ENCODE results near the gene TMCC2.

Gene TMCC2

GRCh38 chr1:205304046-205304694 is 76.4 kb downstream of the TMCC2 start:
- Histone ChIP-seq H3K27ac (ENCODE audit: low read depth, low read length) (peak overlapping the region; percentile 51), H3K27me3 (ENCODE audit: insufficient read depth, low read length) (no peaks in the 10 kb centered on the region), H3K4me3 (ENCODE audit: low read depth, low read length) (no peak overlapping the region), H3K79me2 (ENCODE audit: control insufficient read depth, insufficient read depth, low read length, unreplicated experiment) (no peaks in the 10 kb centered on the region), H3K36me3 (ENCODE audit: insufficient read depth, low read length) (peaks cover 12% of the 10 kb centered on the region; the same call in 1 of the 2 replicates), H2AFZ (ENCODE audit: low read length, unreplicated experiment) (no peak overlapping the region), H3K4me1 (ENCODE audit: control insufficient read depth, insufficient read depth, low read length, unreplicated experiment) (peaks cover 34% of the 10 kb centered on the region)

GRCh38 chr1:205304695-205305070 is 76.9 kb downstream of the TMCC2 start:
- Histone ChIP-seq H3K79me2 (ENCODE audit: control insufficient read depth, insufficient read depth, low read length, unreplicated experiment) (no peaks in the 10 kb centered on the region), H3K4me3 (ENCODE audit: low read depth, low read length) (no peak overlapping the region), H3K27me3 (ENCODE audit: insufficient read depth, low read length) (no peaks in the 10 kb centered on the region), H3K4me1 (ENCODE audit: control insufficient read depth, insufficient read depth, low read length, unreplicated experiment) (peaks cover 34% of the 10 kb centered on the region), H3K27ac (ENCODE audit: low read depth, low read length) (peak overlapping the region; percentile 51), H3K36me3 (ENCODE audit: insufficient read depth, low read length) (peaks cover 16% of the 10 kb centered on the region; the same call in 1 of the 2 replicates), H2AFZ (ENCODE audit: low read length, unreplicated experiment) (no peak overlapping the region)

GRCh38 chr1:205306929-205307566 is 79.3 kb downstream of the TMCC2 start:
- H3K36me3 ChIP-seq (ENCODE audit: insufficient read depth, low read length): peaks cover 33% of the 10 kb centered on the region; the same call in 1 of the 2 replicates
- H3K4me1 ChIP-seq (ENCODE audit: control insufficient read depth, insufficient read depth, low read length, unreplicated experiment): peaks cover 16% of the 10 kb centered on the region
- H3K4me3 ChIP-seq (ENCODE audit: low read depth, low read length): no peak overlapping the region
- no peaks in the 10 kb centered on the region for H3K27me3 ChIP-seq (ENCODE audit: insufficient read depth, low read length)
- no peak overlapping the region for H3K27ac ChIP-seq (ENCODE audit: low read depth, low read length)
- no peak overlapping the region for H2AFZ ChIP-seq (ENCODE audit: low read length, unreplicated experiment)
- peaks cover 7% of the 10 kb centered on the region for H3K79me2 ChIP-seq (ENCODE audit: control insufficient read depth, insufficient read depth, low read length, unreplicated experiment)

GRCh38 chr1:205309741-205310140 is 82.0 kb downstream of the TMCC2 start:
- no peak overlapping the region for H3K4me3 ChIP-seq (ENCODE audit: low read depth, low read length)
- no peak overlapping the region for H2AFZ ChIP-seq (ENCODE audit: low read length, unreplicated experiment)
- peaks cover 23% of the 10 kb centered on the region for H3K4me1 ChIP-seq (ENCODE audit: control insufficient read depth, insufficient read depth, low read length, unreplicated experiment)
- H3K36me3 ChIP-seq (ENCODE audit: insufficient read depth, low read length): peaks cover 33% of the 10 kb centered on the region; the same call in 1 of the 2 replicates
- peaks cover 33% of the 10 kb centered on the region for H3K79me2 ChIP-seq (ENCODE audit: control insufficient read depth, insufficient read depth, low read length, unreplicated experiment)
- no peaks in the 10 kb centered on the region for H3K27me3 ChIP-seq (ENCODE audit: insufficient read depth, low read length)
- H3K27ac ChIP-seq (ENCODE audit: low read depth, low read length): no peak overlapping the region

GRCh38 chr1:205310976-205311704 is 83.4 kb downstream of the TMCC2 start:
- H3K27ac ChIP-seq (ENCODE audit: low read depth, low read length): no peak overlapping the region
- H3K36me3 ChIP-seq (ENCODE audit: insufficient read depth, low read length): peaks cover 33% of the 10 kb centered on the region; the same call in 1 of the 2 replicates
- no peak overlapping the region for H2AFZ ChIP-seq (ENCODE audit: low read length, unreplicated experiment)
- H3K4me1 ChIP-seq (ENCODE audit: control insufficient read depth, insufficient read depth, low read length, unreplicated experiment): peaks cover 21% of the 10 kb centered on the region
- H3K79me2 ChIP-seq (ENCODE audit: control insufficient read depth, insufficient read depth, low read length, unreplicated experiment): peaks cover 45% of the 10 kb centered on the region
- H3K4me3 ChIP-seq (ENCODE audit: low read depth, low read length): no peak overlapping the region
- no peaks in the 10 kb centered on the region for H3K27me3 ChIP-seq (ENCODE audit: insufficient read depth, low read length)

- Histone ChIP-seq H3K36me3 (ENCODE audit: insufficient read depth, low read length) (peaks cover 29% of the 10 kb centered on the region; the same call in 1 of the 2 replicates), H2AFZ (ENCODE audit: low read length, unreplicated experiment) (no peak overlapping the region), H3K27ac (ENCODE audit: low read depth, low read length) (peak overlapping the region; percentile 22; the same call in 1 of the 2 replicates), H3K4me1 (ENCODE audit: control insufficient read depth, insufficient read depth, low read length, unreplicated experiment) (peaks cover 40% of the 10 kb centered on the region), H3K27me3 (ENCODE audit: insufficient read depth, low read length) (no peaks in the 10 kb centered on the region), H3K4me3 (ENCODE audit: low read depth, low read length) (no peak overlapping the region), H3K79me2 (ENCODE audit: control insufficient read depth, insufficient read depth, low read length, unreplicated experiment) (peaks cover 64% of the 10 kb centered on the region)
Observed at GRCh38 chr1:205312866-205313562, 85.3 kb downstream of the TMCC2 start.

GRCh38 chr1:205313563-205314308 is 86.0 kb downstream of the TMCC2 start:
- Histone ChIP-seq H3K79me2 (ENCODE audit: control insufficient read depth, insufficient read depth, low read length, unreplicated experiment) (peaks cover 71% of the 10 kb centered on the region), H3K27me3 (ENCODE audit: insufficient read depth, low read length) (no peaks in the 10 kb centered on the region), H3K4me3 (ENCODE audit: low read depth, low read length) (peak overlapping the region; percentile 50), H2AFZ (ENCODE audit: low read length, unreplicated experiment) (peak overlapping the region; percentile 49), H3K4me1 (ENCODE audit: control insufficient read depth, insufficient read depth, low read length, unreplicated experiment) (peaks cover 47% of the 10 kb centered on the region), H3K36me3 (ENCODE audit: insufficient read depth, low read length) (peaks cover 24% of the 10 kb centered on the region; the same call in 1 of the 2 replicates), H3K27ac (ENCODE audit: low read depth, low read length) (peak overlapping the region; percentile 22; the same call in 1 of the 2 replicates)

- Histone ChIP-seq H3K4me1 (ENCODE audit: control insufficient read depth, insufficient read depth, low read length, unreplicated experiment) (peaks cover 54% of the 10 kb centered on the region), H3K27me3 (ENCODE audit: insufficient read depth, low read length) (no peaks in the 10 kb centered on the region), H2AFZ (ENCODE audit: low read length, unreplicated experiment) (no peak overlapping the region), H3K4me3 (ENCODE audit: low read depth, low read length) (no peak overlapping the region), H3K36me3 (ENCODE audit: insufficient read depth, low read length) (peaks cover 13% of the 10 kb centered on the region; the same call in 1 of the 2 replicates), H3K27ac (ENCODE audit: low read depth, low read length) (no peak overlapping the region), H3K79me2 (ENCODE audit: control insufficient read depth, insufficient read depth, low read length, unreplicated experiment) (peaks cover 84% of the 10 kb centered on the region)
Observed at GRCh38 chr1:205315008-205315618, 87.4 kb downstream of the TMCC2 start.

GRCh38 chr1:205316161-205316566 is 88.4 kb downstream of the TMCC2 start:
- Histone ChIP-seq H3K79me2 (ENCODE audit: control insufficient read depth, insufficient read depth, low read length, unreplicated experiment) (peaks cover 93% of the 10 kb centered on the region), H3K4me3 (ENCODE audit: low read depth, low read length) (peak overlapping the region; percentile 4; the same call in 1 of the 2 replicates), H3K4me1 (ENCODE audit: control insufficient read depth, insufficient read depth, low read length, unreplicated experiment) (peaks cover 54% of the 10 kb centered on the region), H2AFZ (ENCODE audit: low read length, unreplicated experiment) (no peak overlapping the region), H3K36me3 (ENCODE audit: insufficient read depth, low read length) (peaks cover 5% of the 10 kb centered on the region; the same call in 1 of the 2 replicates), H3K27ac (ENCODE audit: low read depth, low read length) (peak overlapping the region; percentile 9; the same call in 1 of the 2 replicates), H3K27me3 (ENCODE audit: insufficient read depth, low read length) (no peaks in the 10 kb centered on the region)

All from ACC112 (cell line).